Ascending aorta (tissue), 2 donors: Measurements from ENCODE around the gene MAPK11. TPM values are rescaled to one million over a fixed set of nuclear protein-coding genes. Genes with fewer than 3 reads are reported as not detected.

Experiments
- DNase-seq, 2 donors: peaks; one replicate each; pipeline ENCODE4 v3.0.0-alpha.2; 2019; ENCODE audit warnings: low spot score in 2 of 2
- H3K27ac ChIP-seq, 2 donors: fragments of 200-600 bp; sonication (generic); one replicate each; pipeline ENCODE4 v1.5.1; 2016 to 2017; ENCODE audit warnings: mild to moderate bottlenecking in 1 of 2
- H3K27me3 ChIP-seq: fragments of 200-600 bp; sonication (generic); one replicate; pipeline ENCODE4 v1.5.1; 2017
- H3K36me3 ChIP-seq, 2 donors: fragments of 200-600 bp; sonication (generic); one replicate each; pipeline ENCODE4 v1.5.1; 2016
- H3K4me1 ChIP-seq, 2 donors: fragments of 200-600 bp; sonication (generic); one replicate each; pipeline ENCODE4 v1.5.1; 2016 to 2017; ENCODE audit warnings: mild to moderate bottlenecking in 1 of 2
- H3K4me3 ChIP-seq, 2 donors: fragments of 200-600 bp; sonication (generic); one replicate each; pipeline ENCODE4 v1.5.1; 2016 to 2017; ENCODE audit warnings: mild to moderate bottlenecking in 1 of 2
- H3K9me3 ChIP-seq, 2 donors: fragments of 200-600 bp; sonication (generic); one replicate each; pipeline ENCODE4 v1.5.1; 2016
- intact Hi-C: fragments of 100-400 bp; cut with DNase I; formaldehyde crosslinking; loops from one replicate; pipeline ENCODE4 v1.15.1; 2023
- total RNA-seq: library from RNA; depleted of rRNA; stranded (reverse); fragments of >200 nt; gene quantifications from one replicate; pipeline ENCODE4 v1.1.0, GENCODE V29; 2016
- TF ChIP-seq, protein P1 (sequence below), 3 experiments: fragments of 200-600 bp in 2 of 3; fragments of 450-650 bp in 1 of 3; sonication (generic) in 2 of 3; IDR thresholded peaks; one replicate each; pipeline ENCODE4 v1.5.1; 2016 to 2019; ENCODE audit warnings: antibody characterized with exemption in 3 of 3, mild to moderate bottlenecking in 1 of 3, moderate library complexity in 1 of 3

MAPK11 gene
- total RNA-seq, 1 donor from 2014 or later = 117 TPM

GRCh38 chr22:50220603-50221409, 49.4 kb downstream of the MAPK11 start:
- TF ChIP-seq, protein P1, sequence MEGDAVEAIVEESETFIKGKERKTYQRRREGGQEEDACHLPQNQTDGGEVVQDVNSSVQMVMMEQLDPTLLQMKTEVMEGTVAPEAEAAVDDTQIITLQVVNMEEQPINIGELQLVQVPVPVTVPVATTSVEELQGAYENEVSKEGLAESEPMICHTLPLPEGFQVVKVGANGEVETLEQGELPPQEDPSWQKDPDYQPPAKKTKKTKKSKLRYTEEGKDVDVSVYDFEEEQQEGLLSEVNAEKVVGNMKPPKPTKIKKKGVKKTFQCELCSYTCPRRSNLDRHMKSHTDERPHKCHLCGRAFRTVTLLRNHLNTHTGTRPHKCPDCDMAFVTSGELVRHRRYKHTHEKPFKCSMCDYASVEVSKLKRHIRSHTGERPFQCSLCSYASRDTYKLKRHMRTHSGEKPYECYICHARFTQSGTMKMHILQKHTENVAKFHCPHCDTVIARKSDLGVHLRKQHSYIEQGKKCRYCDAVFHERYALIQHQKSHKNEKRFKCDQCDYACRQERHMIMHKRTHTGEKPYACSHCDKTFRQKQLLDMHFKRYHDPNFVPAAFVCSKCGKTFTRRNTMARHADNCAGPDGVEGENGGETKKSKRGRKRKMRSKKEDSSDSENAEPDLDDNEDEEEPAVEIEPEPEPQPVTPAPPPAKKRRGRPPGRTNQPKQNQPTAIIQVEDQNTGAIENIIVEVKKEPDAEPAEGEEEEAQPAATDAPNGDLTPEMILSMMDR (IDR thresholded peaks at IDR 0.05) = no peak
- intact Hi-C loops = no loop called here
- Histone ChIP-seq H3K4me1 (no peaks in the 10 kb centered on the region), H3K36me3 (peaks cover 87 to 94% of the 10 kb centered on the region in 2 donors), H3K27ac (no peak overlapping the region), H3K4me3 (no peak overlapping the region), H3K27me3 (no peaks in the 10 kb centered on the region), H3K9me3 (no peaks in the 10 kb centered on the region)
- no peak for DNase-seq

- H3K27ac ChIP-seq = no peak overlapping the region
- H3K4me3 ChIP-seq = no peak overlapping the region
- DNase-seq = no peak
- TF ChIP-seq, protein P1 (IDR thresholded peaks at IDR 0.05) = no peak
- intact Hi-C loops = no loop called here
- H3K36me3 ChIP-seq = peaks cover 83 to 92% of the 10 kb centered on the region in 2 donors
- H3K9me3 ChIP-seq = no peaks in the 10 kb centered on the region
- H3K4me1 ChIP-seq = no peaks in the 10 kb centered on the region
- no peaks in the 10 kb centered on the region for H3K27me3 ChIP-seq
Observed at GRCh38 chr22:50219800-50220602, 50.2 kb downstream of the MAPK11 start.

- TF ChIP-seq, protein P1 (IDR thresholded peaks at IDR 0.05) = no peak
- intact Hi-C loops = no loop called here
- Histone ChIP-seq H3K4me3 (no peak overlapping the region), H3K27ac (no peak overlapping the region), H3K9me3 (no peaks in the 10 kb centered on the region), H3K4me1 (no peaks in the 10 kb centered on the region), H3K36me3 (peaks cover 77 to 88% of the 10 kb centered on the region in 2 donors), H3K27me3 (no peaks in the 10 kb centered on the region)
- DNase-seq = no peak
Observed at GRCh38 chr22:50218996-50219727, 51.0 kb downstream of the MAPK11 start.

- DNase-seq = no peak
- intact Hi-C loops = no loop called here
- peaks cover 70 to 84% of the 10 kb centered on the region in 2 donors for H3K36me3 ChIP-seq
Observed at GRCh38 chr22:50218153-50218995, 51.8 kb downstream of the MAPK11 start.

More at GRCh38 chr22:50218153-50218995, 51.8 kb downstream of the MAPK11 start:
- Histone ChIP-seq H3K4me3 (no peak overlapping the region), H3K4me1 (no peaks in the 10 kb centered on the region), H3K27ac (no peak overlapping the region), H3K27me3 (no peaks in the 10 kb centered on the region), H3K9me3 (no peaks in the 10 kb centered on the region)
- TF ChIP-seq, protein P1 (IDR thresholded peaks at IDR 0.05) = no peak
